Fibroblast of mammary gland (primary cell): ENCODE measurements around the gene SAA2.
"Not testable (repeated sequence)": the region's sequence is repeated elsewhere in the genome, so short reads cannot be mapped to it uniquely, and the experiment has no call there.

Experiments used
- DNase-seq: peaks from one replicate; pipeline ENCODE4 v3.0.0-alpha.2; 2010; ENCODE audit warnings: low read depth
- H3K4me3 ChIP-seq: 2 replicates; pipeline ENCODE4 v1.5.1; 2011; ENCODE audit warnings: low read depth, mild to moderate bottlenecking, low read length, moderate library complexity; ENCODE audit not compliant: control insufficient read depth
- CTCF ChIP-seq: conservative IDR thresholded peaks from 2 replicates; pipeline ENCODE4 v1.5.1; 2011; ENCODE audit warnings: low read depth, low read length, inconsistent platforms; ENCODE audit not compliant: control insufficient read depth, insufficient read depth

The SAA2 gene

GRCh38 chr11:18277565-18278271 lies 29.2 kb upstream of the SAA2 start:
- TF ChIP-seq CTCF, result no peak
- H3K4me3 ChIP-seq, result no peak overlapping the region
- no peak for DNase-seq

GRCh38 chr11:18271206-18271605 lies 22.7 kb upstream of the SAA2 start:
- no peak overlapping the region for H3K4me3 ChIP-seq
- TF ChIP-seq CTCF, result no peak
- DNase-seq, result no peak

GRCh38 chr11:18270102-18270501 lies 21.6 kb upstream of the SAA2 start:
- no peak for DNase-seq
- no peak overlapping the region for H3K4me3 ChIP-seq
- TF ChIP-seq CTCF, result no peak

GRCh38 chr11:18269252-18269651 lies 20.8 kb upstream of the SAA2 start:
- H3K4me3 ChIP-seq, DNase-seq: not testable (repeated sequence)

- not testable (repeated sequence) for H3K4me3 ChIP-seq, DNase-seq
These were observed 19.1 kb upstream of the SAA2 start for GRCh38 chr11:18267335-18268133.

GRCh38 chr11:18265949-18266348 lies 17.5 kb upstream of the SAA2 start, which contains the start of gene SAA1:
Gene SAA1, plus strand, starts transcription at chr11:18266264. Its CDS starts 624 bp downstream, at chr11:18266888.
- H3K4me3 ChIP-seq, result no peak within 1 kb of the TSS
- TF ChIP-seq CTCF, result no peak
- peak; percentile 32 for DNase-seq

GRCh38 chr11:18264677-18265555 lies 16.4 kb upstream of the SAA2 start:
- no peak overlapping the region for H3K4me3 ChIP-seq
- no peak for DNase-seq
- TF ChIP-seq CTCF, result no peak
